ENCODE data around the gene DHX58. TPM values are rescaled to one million over a fixed set of nuclear protein-coding genes. Genes with fewer than 3 reads are reported as not detected.

Gene DHX58
- total RNA-seq, 2 donors from 2014 or later = 13.7 to 18.5 TPM

GRCh38 chr17:42065201-42065600 lies 47.3 kb downstream of the DHX58 start:
- H3K27ac ChIP-seq = no peak overlapping the region
- no peak overlapping the region for H3K4me3 ChIP-seq
- DNase-seq (ENCODE audit: low spot score) (no peak), ATAC-seq (ENCODE audit: insufficient number of reproducible peaks, low FRiP score, low read depth) (no peak)
- peaks cover 0 to 4% of the 10 kb centered on the region in 2 donors for H3K4me1 ChIP-seq (ENCODE audit: control insufficient read depth in 1 of 2, low read depth in 2 of 2)
- TF ChIP-seq CTCF (IDR thresholded peaks at IDR 0.05) = no peak
- H3K36me3 ChIP-seq = no peaks in the 10 kb centered on the region
- H3K9me3 ChIP-seq = no peaks in the 10 kb centered on the region
- H3K27me3 ChIP-seq (replicated peaks; ENCODE audit: insufficient read depth) = no peaks in the 10 kb centered on the region

GRCh38 chr17:42062681-42063080 lies 49.8 kb downstream of the DHX58 start:
- Histone ChIP-seq H3K4me1 (ENCODE audit: control insufficient read depth in 1 of 2, low read depth in 2 of 2) (peaks cover 0 to 4% of the 10 kb centered on the region in 2 donors), H3K9me3 (no peaks in the 10 kb centered on the region), H3K36me3 (no peaks in the 10 kb centered on the region), H3K27me3 (replicated peaks; ENCODE audit: insufficient read depth) (no peaks in the 10 kb centered on the region), H3K4me3 (no peak overlapping the region), H3K27ac (no peak overlapping the region)
- DNase-seq (ENCODE audit: low spot score) (no peak), ATAC-seq (ENCODE audit: insufficient number of reproducible peaks, low FRiP score, low read depth) (no peak)
- TF ChIP-seq CTCF (IDR thresholded peaks at IDR 0.05) = no peak

GRCh38 chr17:42061646-42062487 lies 50.6 kb downstream of the DHX58 start:
- Histone ChIP-seq H3K4me3 (no peak overlapping the region), H3K9me3 (no peaks in the 10 kb centered on the region), H3K27ac (no peak overlapping the region), H3K27me3 (replicated peaks; ENCODE audit: insufficient read depth) (no peaks in the 10 kb centered on the region), H3K4me1 (ENCODE audit: control insufficient read depth in 1 of 2, low read depth in 2 of 2) (peaks cover 0 to 4% of the 10 kb centered on the region in 2 donors), H3K36me3 (no peaks in the 10 kb centered on the region)
- TF ChIP-seq CTCF (IDR thresholded peaks at IDR 0.05) = no peak
- no peak for DNase-seq (ENCODE audit: low spot score)
- no peak for ATAC-seq (ENCODE audit: insufficient number of reproducible peaks, low FRiP score, low read depth)

- Histone ChIP-seq H3K4me3 (no peak overlapping the region), H3K36me3 (no peaks in the 10 kb centered on the region), H3K9me3 (no peaks in the 10 kb centered on the region), H3K27ac (no peak overlapping the region), H3K27me3 (replicated peaks; ENCODE audit: insufficient read depth) (no peaks in the 10 kb centered on the region), H3K4me1 (ENCODE audit: control insufficient read depth in 1 of 2, low read depth in 2 of 2) (peaks cover 0 to 4% of the 10 kb centered on the region in 2 donors)
- DNase-seq (ENCODE audit: low spot score) (no peak), ATAC-seq (ENCODE audit: insufficient number of reproducible peaks, low FRiP score, low read depth) (no peak)
- TF ChIP-seq CTCF (IDR thresholded peaks at IDR 0.05) = no peak
These were observed 52.3 kb downstream of the DHX58 start for GRCh38 chr17:42060231-42060630.

- Histone ChIP-seq H3K4me1 (ENCODE audit: control insufficient read depth in 1 of 2, low read depth in 2 of 2) (peaks cover 0 to 4% of the 10 kb centered on the region in 2 donors), H3K4me3 (no peak overlapping the region), H3K27ac (no peak overlapping the region), H3K9me3 (no peaks in the 10 kb centered on the region), H3K36me3 (no peaks in the 10 kb centered on the region), H3K27me3 (replicated peaks; ENCODE audit: insufficient read depth) (no peaks in the 10 kb centered on the region)
- ATAC-seq (ENCODE audit: insufficient number of reproducible peaks, low FRiP score, low read depth) (no peak), DNase-seq (ENCODE audit: low spot score) (no peak)
- no peak for TF ChIP-seq CTCF (IDR thresholded peaks at IDR 0.05)
These were observed 52.7 kb downstream of the DHX58 start for GRCh38 chr17:42059815-42060214.
